Activated effector memory CD4-positive, alpha-beta T cell treated with anti-CD3 and anti-CD28 coated beads, Interleukin-2, amount 50 U/mL, for 16 hours (primary cell): ENCODE results near the gene THSD4.

ENCODE experiments used
- DNase-seq: peaks from one replicate; pipeline ENCODE4 v3.0.0-alpha.2; 2020

Gene THSD4

GRCh38 chr15:71683411-71684274 is 568.4 kb downstream of the THSD4 start:
- DNase-seq = no peak

DNA sequence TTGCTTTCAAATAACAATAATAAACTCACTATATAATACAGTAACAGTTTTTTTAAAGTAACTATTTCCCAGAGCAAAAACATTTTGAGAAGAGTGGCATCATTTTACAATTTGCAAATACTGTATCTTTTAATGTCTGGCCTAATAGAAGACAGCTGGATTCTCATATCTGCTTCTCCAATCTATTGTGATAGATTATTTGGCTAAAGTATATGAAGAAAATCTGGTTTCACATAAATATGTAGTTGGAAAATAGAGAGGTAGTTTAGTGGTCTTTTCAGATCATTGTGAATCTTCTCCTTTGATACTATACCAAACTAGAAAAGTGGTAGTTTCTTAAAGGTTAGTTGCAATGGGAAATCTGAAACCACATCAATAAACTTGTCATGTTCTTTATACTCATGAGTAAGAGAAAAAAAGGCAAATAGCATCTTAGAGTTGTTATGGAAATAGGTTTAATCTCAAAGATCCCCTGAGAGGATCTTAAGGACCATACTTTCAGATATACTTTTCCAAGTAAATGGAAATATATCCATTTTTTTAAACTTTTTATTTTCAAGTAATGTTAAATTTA is 570.2 kb downstream of the THSD4 start:
- DNase-seq = no peak

- DNase-seq = no peak
Observed at GRCh38 chr15:71686221-71687050, 571.2 kb downstream of the THSD4 start.

- no peak for DNase-seq
Observed at GRCh38 chr15:71687902-71688508, 572.7 kb downstream of the THSD4 start.

DNA sequence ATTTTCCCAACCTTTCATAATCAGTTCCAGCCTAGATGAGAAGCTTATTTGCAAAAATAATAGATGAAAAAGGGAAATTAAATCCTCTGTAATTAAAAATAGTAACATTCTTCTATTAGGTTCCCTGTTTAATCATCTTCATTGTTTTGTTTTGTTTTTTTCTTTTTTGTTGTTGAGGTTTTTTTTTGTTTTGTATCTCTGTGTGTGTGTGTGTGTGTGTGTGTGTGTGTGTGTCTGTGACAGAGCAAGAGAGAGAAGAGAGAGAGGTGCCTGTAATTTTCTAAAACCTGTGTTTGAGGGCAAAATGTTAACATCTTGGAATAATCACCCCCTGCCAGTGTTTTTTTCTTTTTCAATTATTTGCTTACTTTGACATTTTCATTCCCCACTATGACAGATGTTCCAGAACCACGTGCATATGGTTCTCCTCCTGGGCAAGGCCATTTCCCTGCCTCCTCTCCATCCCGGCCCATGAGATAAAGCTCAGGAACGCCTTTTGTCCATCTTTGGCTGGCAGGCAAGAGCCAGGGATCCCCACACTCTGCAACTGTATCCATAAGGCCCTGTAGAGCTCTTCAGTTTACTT is 573.3 kb downstream of the THSD4 start:
- DNase-seq = no peak

DNA sequence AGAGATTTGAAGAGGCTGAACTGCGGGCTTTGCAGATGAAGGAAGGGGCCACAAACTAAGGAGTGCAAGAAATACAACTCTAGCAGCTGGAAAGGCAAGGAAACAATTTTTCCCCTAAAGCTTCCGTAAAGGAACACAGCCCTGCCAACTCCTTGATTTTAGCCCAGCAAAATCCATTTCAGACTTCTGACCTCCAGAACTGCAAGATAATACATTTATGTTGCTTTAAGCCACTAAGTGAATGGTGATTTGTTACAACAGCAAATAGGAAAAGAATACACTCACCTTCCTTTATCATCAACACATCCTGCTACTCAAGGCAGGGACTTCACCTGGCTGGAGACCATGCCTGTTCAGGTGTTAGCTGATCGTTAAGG is 575.8 kb downstream of the THSD4 start:
- no peak for DNase-seq

GRCh38 chr15:71691458-71692417 is 576.5 kb downstream of the THSD4 start:
- no peak for DNase-seq

DNA sequence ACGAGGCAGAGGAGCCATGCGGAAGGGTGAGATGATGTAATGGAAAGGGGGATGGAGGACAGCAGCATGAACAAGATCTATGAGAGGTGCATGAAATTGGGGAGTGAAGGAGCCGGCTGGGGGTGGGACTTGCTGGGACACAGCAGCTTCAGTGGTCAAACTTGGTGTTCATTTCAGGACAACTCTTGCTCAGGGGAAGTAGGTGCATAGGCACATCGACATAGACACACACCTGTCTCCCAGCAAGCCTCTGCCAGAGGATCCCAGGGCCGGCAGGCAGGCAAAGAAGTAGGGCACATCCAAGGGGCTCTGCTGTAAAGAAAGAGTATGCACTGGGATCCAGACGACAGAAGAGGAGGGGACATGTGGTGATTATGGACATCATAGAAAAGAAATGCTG is 582.0 kb downstream of the THSD4 start:
- DNase-seq = no peak

GRCh38 chr15:71698030-71698429 is 582.8 kb downstream of the THSD4 start:
- no peak for DNase-seq

DNA sequence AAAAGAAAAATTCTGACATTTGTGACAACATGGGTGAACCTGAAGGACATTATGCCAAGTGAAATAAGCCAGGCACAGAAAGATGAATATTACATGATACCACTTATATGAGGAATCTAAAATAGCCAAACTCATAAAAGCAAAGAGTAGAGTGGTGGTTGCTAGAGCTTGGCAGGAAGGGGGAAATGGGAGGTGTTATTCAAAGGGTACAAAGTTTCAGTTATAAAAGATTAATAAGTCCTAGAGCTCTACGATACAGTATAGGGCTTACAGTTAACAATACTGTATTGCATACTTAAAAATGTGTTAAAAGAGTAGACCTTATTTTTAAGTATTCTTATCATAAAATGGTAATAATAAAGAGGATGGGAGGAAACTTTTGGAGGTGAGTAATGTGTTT is 583.5 kb downstream of the THSD4 start:
- no peak for DNase-seq

GRCh38 chr15:71699977-71700376 is 584.7 kb downstream of the THSD4 start:
- DNase-seq = no peak

DNA sequence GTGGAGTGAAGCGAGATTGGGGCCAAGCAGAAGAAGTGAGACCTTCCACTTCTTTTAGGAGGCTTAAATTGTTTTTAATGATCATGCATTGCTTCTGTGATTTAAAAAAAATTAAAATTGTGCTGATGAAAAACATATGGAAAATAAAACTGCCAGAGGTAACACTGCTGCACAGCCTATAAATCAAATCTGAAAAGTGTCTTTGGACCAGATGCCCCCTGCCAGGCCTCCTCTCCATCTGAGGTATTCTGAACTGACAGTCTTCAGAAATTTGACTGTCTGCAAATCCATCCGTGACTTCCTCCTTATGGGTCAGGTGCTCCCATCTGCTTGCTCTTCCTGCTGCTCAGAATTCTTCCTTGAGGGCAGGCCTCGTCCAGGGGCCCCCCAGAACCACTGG is 586.5 kb downstream of the THSD4 start:
- no peak for DNase-seq

DNA sequence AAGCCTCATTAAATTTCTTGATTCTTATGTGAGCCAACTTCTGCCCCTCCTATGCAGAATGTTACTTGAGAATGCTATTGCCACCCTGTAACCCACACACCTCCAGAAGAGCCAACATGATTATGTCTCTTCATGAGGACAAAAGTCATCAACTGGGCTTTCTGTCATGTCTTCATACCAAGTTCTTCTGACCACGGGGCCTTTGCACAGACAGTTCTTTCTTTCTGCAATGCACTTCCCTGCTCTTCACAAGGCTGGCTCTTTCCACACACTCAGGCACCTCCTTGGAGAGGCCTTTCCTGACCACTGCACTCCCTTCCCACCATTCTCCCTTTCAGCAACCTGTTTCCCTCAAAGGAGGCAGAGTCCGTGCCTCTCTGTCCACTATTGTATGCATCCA is 587.2 kb downstream of the THSD4 start:
- DNase-seq = no peak

DNA sequence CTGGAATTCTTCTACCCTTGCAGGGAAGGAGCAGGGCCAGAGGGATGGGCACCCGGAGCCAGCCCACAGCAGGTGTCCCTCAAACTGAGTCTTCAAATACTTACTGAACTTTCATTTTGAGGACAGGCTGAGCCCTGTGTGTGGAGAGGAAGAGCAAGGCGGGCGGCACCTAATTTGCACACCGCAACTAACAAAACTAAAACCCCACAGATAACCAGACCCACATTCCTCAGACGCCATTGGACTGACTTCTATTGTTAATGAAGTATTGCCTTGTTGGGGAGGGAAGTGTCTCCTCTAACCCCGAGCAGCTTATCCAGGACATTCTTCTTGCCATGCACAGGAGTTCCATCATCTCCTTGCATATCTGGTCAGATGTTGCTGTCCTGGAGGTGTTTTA is 589.9 kb downstream of the THSD4 start:
- DNase-seq = no peak

GRCh38 chr15:71706461-71707229 is 591.4 kb downstream of the THSD4 start:
- no peak for DNase-seq

DNA sequence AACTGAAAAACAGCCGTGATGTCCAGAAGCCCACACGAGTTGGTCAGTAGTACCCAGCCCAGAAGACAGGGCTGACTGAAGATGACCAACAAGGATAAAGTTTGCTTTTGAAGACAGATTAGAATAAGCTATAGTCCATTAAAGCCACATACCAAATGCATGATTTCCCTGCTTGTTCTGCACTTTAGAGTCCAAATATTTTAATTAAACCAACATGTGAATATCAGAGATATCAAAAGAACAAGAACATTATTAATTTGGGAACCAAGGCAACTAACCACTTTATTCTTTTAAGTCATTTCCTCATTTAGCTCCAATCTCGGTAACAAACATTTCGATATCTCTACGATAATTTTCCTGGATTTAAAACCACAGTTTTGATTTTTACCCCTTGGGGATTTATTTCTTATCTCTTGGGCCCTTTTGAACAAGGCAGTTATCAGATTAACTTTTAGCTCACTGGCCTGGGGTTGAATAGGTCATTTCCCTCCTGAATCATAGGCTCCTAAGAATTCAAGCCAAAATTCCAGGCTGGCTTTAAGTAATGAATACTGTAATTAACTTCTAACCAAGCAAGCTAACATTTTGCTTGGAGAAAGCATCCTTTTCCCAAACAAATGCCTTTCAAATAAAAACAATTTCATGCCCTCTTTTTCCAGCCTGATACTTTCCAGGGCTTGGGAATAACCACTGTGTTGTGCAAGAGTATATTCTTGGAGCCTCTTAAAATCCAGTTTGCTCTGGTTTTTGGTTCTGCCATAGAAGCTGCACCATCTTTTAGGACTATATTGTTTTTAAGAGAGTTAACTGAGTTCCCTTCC is 592.2 kb downstream of the THSD4 start:
- DNase-seq = no peak

DNA sequence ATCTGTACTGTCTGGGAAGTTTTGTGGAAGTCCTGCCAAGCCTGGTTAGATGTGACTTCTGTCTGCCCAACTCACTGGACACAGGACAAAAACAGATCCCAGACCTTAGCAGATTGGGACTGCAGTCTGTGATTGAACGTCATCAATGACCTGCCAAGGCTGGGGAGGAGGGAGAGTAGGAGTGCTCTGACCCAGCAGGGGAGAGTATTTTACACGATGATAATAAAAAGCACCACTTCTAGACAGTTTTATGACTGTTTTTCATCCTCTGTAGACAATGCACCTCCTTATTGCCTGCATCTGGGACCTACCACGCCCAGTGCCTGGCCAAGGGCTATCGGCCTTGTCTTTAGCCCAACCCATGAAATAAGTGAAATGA is 592.8 kb downstream of the THSD4 start:
- no peak for DNase-seq

GRCh38 chr15:71708741-71709140 is 593.5 kb downstream of the THSD4 start:
- DNase-seq = no peak

DNA sequence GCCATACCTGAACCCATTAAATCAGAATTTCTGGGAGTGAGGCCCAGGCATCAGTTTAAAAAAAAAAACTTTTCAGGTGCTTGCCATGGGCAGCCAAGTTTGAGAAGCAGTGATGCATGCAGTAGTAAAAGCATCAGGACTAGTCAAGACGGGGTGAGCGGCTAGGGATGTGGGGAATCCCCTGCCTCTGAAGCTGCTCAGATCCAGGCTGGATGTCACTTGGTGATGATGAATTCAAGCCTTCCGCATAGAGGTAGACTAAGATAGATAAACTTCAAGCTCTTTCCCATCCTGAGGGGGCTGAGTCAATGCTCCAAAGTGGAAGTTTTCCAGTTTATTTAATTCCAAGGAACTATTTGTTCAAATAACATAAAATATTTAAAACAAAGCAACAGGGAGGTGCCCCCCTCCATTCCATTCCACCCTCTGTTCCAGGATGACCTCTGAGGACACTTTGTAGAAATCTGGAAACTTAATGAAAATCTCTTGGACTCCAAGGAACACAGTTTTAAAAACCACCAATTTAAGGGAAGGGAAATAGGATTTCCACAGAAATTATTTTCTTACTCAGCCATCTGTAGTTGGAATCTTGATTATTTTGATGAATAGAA is 594.6 kb downstream of the THSD4 start:
- no peak for DNase-seq

DNA sequence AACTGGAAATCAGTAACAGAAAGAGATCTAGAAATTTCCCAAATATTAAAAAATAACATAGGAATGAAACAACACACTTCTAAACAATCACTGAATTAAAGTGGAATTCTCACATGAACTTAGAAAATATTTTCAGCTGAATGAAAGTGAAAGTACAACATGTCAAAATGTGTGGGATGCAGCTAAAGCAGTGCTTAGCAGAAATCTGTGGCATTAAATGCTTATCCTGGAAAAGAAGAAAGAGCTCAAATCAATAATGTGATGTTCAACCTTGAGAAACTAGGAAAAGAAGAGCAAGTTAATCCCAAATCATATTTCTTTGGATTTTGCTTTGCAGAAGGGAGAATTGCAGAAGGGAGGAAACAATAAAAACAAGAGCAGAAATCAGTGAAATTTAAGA is 596.9 kb downstream of the THSD4 start:
- no peak for DNase-seq
